Myocyte (in vitro differentiated cells): ENCODE data around the gene PAQR8. TPM values are rescaled to one million over a fixed set of nuclear protein-coding genes. Genes with fewer than 3 reads are reported as not detected.
"Not testable (repeated sequence)": the region's sequence is repeated elsewhere in the genome, so short reads cannot be mapped to it uniquely, and the experiment has no call there.

ENCODE experiments used
- DNase-seq: peaks from one replicate; pipeline ENCODE4 v3.0.0-alpha.2; 2012; ENCODE audit warnings: low read depth
- total RNA-seq: library from RNA; depleted of rRNA; stranded (reverse); fragments of >200 nt; gene quantifications from 2 replicates; pipeline ENCODE4 v1.2.3, GENCODE V29; 2014

The PAQR8 gene
- total RNA-seq, 1 donor from 2014 or later: 2.7 TPM

DNA sequence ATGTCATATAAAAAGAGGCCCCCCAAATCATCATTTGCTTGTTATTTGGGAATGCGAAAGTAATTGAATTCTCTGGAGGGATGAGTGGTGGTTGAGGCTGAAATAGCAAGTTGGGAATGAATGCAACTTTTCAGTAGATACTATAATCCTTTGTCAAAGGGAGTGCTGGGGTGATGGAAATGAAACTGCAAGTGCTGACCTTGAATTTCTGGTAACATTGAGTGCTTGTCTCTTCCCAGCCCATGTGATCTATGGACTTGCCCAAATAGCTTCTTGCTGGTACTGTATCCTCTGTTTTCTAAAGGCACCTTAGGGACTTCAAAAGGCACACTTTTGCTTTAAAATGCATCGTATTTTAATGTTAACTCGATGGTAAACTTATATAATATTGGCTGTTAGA, 14.8 kb downstream of the PAQR8 start:
- no peak for DNase-seq

DNA sequence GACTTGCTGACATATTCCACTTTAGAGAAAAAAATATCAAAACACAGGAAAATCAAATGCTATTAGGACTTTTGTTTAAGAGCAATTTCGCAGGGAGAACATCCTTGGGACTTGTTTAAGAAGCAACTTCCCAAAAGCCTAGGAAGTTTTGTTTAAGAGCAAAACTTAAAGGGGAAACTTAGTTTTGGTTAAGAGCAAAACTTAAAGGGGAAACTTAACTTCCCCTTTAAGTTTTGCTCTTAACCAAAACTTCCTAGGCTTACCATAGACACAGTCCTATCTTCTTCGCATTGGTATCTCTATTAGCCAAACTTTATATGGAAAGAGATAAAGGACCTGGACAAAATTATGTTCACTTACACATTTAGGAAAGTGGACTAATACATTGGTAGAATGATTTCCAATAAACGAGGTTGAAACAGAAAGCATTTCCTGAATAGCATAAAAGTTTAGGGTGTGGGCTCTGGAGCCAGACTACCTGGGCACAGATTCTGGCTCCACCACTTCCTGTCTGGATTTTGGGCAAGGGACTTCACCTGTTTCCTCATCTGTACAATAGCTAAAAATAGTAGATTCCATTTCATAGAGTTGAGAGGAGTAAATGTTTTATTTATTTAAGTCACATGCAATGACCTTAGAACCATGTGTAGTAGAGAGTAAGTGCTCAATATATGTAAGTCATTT, 15.7 kb downstream of the PAQR8 start:
- DNase-seq: no peak

DNA sequence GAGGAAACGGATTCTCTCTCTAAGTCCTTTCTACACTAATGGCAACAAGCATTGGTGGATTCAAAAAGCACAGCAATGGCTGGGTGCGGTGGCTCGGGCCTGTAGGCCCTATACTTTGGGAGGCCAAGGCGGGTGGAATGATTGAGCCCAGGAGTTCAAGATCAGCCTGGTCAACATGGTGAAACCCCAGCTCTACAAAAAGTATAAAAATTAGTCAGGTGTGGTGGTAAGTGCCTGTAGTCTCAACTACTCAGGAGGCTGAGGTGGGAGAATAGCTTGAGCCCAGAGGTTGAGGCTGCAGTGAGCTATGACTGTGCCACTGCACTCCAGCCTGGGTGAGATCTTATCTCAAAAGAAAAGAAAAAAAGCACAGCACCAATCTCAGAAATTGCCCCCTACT, 19.3 kb downstream of the PAQR8 start:
- DNase-seq: no peak

DNA sequence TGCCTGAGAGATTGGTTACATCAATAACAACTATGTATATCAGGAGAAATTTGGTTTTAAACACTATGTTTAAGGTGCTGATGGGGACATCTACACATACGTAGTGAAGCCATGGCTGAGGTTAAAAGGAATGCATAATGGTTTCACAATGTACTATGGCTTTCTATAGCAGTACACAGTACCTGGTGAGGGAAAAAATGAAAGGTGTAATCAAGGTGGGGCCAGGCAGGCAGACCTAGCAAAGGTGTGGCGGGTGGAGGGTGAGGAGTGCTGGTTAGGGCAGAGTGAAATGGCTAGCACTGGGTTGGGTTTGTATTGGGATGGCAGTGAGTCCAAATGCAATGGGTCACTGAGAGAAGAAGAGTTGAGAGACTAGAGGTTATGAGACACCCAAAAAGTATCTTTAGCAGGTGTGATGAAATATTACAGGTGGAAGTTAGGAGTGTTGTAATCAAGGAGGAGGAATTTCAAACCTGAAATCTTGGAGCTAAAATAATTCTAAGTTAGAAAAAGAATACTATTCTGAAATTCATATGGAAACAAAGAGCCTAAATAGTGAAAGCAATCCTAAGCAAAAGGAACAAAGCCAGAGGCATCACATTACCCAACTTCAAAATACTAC, 22.3 kb downstream of the PAQR8 start:
- DNase-seq: no peak

DNA sequence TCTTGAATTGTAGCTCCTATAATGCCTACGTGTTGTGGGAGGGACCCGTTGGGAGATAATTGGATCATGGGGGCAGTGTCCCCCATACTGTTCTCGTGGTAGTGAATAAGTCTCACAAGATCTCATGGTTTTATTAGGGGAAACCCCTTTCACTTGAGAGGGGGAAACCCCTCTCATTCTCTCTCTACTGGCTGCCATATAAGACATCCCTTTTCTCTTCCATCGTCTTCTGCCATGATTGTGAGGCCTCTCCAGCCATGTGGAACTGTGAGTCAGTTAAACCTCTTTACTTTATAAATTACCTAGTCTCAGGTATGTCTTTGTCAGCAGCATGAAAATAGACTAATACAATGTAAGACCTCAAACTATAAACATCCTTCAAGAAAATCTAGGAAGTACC, 23.1 kb downstream of the PAQR8 start:
- DNase-seq: no peak

DNA sequence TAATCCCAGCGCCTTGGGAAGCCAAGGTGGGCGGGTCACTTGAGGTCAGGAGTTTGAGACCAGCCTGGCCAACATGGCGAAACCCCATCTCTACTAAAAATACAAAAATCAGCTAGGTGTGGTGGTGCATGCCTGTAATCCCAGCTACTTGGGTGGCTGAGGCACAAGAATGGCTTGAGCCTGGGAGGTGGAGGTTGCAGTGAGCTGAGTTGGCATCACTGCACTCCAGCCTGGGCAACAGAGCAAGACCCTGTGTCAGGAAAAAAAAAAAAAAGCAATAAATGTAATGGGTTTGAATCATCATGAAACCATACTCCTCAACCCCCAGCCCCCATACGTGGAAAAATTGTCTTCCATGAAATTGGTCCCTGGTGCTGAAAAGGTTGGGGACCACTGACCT, 26.2 kb downstream of the PAQR8 start:
- not testable (repeated sequence) for DNase-seq

DNA sequence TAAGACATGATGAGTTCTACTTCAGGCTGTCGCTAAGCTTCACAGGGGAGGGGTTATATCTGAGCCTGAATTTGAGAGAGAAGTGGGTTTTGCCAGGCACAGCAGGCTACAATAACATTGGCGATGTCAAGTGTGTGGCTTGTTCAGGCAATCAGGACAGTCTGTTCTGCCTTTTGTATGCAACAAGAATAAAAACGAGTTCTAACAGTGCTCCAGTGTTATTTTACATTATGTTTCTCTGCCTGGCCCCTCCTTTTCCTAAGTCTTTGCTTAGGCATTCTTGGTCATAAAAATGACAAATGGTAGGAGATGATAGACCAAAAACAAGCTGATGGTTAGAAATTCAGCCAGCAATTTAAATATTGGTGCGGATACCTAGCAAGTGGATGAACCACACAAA, 26.8 kb downstream of the PAQR8 start:
- DNase-seq: no peak

DNA sequence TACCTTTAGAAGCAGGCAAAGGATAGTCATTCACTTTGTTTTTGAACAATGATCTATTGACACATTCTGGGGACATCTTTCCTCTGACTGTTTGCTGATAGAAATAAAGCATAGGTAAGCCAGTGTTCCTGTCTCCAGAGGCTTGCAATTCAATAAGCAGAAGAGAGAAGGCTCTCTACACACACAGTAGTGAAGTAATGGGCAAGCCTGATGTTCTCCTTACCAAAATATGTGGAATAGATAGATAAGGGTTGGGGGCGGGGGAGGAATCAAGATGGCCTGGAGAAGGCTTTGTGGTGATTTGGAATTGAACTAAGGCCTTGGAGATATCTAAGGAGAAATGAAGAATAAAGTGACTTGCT, 27.3 kb downstream of the PAQR8 start:
- no peak for DNase-seq

DNA sequence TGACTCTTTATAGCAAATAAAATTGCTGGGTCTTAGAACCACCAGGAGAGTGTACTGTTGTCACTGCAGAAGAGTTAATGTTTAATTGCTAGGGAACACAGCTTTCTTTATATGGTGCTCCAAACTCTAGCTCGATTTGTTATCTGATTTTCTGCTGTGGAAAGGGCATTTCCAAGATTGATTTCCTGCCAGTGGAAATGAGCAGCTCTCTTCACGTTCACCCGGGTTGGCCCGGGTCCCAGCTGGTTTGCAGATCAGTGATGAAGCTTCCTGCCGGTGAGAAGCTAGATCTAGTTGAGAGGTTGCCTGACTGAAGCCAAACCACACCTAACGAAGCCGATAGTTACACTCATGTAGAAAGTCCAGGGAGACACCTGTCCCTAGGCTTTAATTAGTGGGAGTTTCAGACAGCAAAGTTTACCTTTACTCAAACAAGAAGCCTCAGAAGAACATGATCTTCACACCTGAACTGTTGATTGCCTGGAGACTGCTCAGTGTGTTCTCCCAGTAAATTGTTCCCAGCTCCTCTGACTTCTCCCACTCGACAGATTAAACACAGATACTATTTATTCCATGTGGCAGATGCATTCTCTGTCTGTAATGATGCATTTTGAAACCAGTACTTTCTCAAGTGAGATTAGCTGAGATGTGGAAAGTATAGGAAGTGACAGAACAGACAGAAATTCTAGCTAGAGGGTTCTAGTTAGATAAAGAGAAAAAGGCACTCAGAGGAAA, 27.8 kb downstream of the PAQR8 start:
- no peak for DNase-seq

DNA sequence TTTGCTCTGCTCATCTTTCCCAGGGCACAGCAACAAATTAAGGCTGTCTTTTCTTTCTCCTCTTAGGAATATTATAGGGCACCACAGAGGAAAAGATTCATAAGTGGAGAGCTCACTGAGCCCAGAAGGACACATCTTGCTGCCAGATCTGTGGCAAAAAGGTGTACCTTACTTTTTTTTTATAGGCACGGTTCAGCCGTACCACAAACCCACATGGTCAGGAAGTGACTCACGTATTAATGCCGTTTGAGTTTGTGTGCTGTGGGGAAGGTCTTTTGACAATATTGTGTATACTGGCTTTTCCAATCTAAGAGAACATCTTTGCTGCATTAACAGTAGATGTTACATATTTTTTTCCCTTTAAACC, 28.4 kb downstream of the PAQR8 start:
- DNase-seq: peak; percentile 28

DNA sequence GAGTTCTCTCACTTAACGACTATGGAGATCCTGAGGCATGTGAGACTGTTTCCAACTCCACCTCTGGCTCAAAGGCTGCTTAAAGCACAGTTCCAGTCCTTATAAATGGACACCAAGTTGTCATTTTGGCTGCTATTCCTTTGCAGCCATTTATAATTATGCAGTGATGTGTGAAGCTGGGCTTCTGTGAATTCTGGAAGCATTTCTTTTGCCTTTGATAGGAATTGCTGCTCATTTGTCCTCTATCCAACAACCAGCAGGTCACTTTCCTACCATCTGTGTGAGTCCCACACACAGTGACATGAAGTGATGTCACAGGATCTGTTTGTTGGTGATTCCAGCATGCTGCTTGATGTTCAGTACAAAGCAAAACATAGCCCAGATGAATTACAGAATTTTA, 29.6 kb downstream of the PAQR8 start:
- DNase-seq: no peak

DNA sequence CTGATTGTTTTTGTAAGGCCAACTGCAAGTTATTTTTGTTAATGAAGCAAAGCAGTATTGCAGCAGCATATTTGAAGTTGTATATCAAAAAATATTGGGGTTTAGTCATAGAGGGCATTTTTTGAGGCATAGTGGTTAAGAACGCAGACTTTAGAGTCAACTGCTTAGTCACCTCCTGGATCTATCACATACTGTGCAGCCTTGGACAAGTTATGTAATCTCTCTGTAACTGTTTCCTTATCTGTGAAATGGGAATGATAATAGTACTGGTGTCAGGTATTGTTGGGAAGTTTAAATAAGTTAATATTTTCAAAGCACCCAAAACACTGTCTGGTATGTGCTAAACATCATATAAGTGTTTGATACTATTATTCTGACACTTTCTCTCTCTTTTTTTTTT, 31.0 kb downstream of the PAQR8 start:
- DNase-seq: no peak

DNA sequence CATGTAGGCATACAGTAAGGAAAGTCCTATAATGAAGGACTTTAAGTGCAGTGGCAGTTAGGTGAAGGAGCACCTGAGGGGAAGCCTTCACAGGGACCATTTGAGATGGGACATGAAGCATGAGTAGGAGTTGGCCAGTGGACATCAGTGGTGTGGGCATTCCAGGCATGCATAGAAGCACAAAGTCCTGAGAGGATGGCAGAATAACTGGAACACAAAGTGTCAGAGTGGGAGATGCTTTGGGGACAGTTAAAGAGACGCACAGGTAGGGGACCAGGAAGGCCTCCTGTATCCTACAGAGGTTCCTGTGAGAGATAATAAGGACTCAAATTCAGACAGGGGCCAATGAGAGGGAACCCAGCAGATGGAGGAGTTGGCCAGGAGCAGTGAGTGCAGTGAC, 31.8 kb downstream of the PAQR8 start:
- no peak for DNase-seq

DNA sequence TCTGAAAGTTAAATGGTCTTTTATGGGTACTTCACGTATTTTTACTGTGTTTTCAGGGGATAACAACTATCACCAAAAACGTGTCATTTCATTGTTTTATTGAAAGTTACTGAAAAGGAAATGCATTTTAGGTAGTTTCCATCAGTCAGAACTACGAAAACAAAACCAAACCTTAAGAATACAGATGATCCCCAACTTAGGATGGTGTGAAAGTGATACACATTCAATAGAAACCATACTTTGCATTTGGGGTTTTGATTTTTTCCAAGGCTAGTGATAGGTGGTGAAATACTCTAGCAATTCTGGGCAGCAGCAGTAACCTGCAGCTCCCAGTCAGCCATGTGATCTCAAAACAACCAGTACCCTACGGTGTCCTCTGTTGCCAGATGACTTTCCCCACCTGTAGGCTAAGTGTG, 32.3 kb downstream of the PAQR8 start:
- DNase-seq: no peak

DNA sequence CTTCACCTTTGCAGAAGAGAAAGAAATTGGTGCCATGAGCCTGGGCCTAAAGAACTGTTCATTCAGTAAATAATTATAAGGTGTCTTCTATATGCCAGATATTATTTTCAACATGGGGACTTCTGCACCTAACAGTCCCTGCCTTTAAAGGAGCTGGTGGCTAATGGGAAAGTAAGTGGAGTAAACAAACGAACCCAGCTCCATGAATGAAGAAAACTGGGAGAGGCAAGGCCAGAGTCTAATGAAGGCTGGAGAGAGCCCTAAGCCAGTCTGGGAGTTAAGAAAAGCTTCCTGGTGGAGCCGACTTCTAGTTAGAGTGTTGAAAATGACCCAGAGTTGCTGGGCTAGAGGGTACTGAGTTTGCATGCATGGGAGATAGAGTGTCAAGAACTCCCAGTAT, 34.0 kb downstream of the PAQR8 start:
- no peak for DNase-seq

DNA sequence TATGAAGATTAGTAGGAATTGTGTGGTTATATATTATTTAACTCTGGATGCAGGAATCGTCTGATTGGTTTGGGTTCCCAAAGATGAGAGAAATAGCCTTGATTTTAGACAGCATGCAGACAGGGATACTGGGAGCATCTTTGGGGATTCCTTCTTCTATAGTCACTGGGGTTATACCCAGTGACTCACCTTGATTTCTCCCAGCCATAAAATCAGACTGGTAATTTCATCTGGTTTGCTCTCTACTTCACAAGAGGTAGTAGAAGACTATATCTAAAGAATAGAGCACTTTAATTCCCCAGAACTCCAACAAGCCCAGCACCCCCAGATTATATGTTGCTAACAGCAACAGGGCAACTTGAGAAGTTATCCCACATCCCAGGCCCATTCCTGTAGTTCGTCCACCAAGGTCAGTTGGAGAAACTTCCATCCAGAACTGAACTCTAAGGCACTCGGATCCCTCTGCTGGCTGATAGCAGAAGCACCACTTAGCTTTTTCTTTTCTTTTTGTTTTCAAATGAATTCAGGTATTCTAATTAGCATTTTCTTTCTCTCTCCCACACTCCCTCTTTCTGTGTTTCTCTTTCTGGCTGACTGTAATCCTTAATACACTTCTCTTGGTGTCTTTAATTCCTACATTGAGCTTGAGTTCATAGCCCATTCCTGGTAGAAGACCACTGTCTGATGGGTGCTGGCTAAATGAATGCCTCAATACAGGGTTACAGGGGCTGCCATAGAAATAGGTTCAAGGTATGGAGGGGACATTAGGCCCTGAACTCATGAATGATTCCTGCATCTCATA, 37.8 kb downstream of the PAQR8 start:
- DNase-seq: peak; percentile 63

DNA sequence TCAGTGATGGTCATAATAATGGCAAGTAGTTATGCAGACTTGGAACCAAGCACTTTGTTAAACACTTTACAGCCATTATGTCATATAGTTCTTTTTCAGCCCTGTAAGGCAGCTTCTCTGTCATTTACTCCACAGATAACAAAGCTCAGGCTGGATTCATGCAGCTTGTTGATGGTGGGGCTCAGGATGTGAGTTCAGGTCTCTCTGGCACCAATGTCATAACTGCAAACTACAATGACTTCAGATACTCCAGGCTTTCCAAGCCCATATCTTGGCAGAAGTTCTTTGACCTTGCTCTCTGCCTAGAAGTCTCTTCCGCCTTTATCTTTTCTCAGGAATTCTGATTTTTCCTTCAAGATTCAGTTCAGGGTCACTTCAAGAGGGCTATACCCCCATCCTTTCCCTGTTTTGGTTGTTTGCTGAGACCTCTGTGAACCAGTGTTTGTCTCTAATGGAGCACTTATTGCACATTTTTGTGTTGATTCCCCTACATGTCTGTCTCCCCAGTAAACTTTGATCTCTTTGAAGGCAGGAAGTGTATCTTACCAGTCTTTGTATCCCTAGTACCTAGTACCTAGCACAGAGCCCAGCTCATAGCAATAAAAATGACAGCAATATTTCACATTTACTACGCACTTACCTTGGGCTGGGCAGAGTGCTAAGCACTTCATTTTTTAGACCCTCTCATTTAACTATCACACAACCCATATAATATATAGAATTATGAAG, 38.5 kb downstream of the PAQR8 start:
- no peak for DNase-seq

DNA sequence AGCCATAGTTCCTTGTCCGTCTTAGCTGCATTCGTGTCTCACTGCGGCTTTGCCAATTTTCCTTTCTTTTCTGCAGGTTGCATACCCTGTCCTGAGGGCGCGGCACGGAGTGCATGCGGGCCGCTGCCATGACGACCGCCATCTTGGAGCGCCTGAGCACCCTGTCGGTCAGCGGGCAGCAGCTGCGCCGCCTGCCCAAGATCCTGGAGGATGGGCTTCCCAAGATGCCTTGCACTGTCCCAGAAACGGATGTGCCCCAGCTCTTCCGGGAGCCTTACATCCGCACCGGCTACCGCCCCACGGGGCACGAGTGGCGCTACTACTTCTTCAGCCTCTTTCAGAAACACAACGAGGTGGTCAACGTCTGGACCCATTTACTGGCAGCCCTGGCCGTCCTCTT, 41.1 kb downstream of the PAQR8 start:
- DNase-seq: no peak

DNA sequence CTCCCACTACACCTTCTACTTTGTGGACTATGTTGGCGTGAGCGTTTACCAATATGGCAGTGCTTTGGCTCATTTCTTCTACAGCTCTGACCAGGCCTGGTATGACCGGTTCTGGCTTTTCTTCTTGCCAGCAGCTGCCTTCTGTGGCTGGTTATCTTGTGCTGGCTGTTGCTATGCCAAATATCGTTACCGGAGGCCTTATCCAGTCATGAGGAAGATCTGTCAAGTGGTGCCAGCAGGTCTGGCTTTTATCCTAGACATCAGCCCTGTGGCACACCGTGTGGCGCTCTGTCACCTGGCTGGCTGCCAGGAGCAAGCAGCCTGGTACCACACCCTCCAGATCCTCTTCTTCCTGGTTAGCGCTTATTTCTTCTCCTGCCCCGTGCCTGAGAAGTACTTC, 41.7 kb downstream of the PAQR8 start:
- DNase-seq: no peak

DNA sequence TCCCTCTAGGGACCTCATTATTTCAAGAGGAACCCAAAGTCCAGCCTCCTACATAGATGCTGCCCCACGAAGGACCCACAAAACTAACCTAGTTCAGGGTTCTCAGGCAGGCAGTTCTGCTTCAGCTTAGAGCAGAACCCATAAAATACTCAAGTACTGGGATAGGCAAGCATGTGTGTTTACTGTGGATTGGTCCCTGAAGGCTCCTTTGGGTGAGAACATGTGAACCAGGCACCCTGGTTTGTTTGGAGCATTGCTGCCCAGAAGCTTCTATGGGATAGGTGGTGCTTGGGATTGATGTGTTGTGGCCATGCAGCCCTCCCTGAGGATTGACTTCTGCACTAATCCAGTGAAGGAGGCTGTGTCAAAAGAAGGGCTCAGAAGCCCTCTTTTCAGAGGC, 43.3 kb downstream of the PAQR8 start:
- DNase-seq: no peak

DNA sequence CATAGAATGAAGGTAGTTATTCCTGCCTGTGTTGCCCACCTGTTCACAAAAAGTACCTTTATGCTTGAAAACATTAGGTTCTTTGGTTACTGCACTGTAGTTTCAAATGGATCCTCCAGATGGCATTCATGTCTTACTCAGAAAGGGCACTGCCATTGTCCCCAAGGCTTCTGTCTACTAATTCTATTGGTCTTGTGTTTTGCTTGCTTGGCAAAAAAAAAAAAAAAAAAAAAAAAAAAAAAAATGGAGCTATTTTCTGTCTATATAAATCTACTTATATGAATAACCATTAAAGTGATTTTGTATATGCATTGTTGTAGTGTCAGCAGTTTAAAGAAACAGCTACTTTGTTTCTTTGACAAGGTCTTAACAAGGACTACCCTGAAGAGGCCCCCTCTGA, 45.5 kb downstream of the PAQR8 start:
- peak; percentile 70 for DNase-seq
